T47D (cell line): Measurements from ENCODE around the gene ZNF644.
"Not testable (repeated sequence)": the region's sequence is repeated elsewhere in the genome, so short reads cannot be mapped to it uniquely, and the experiment has no call there.

Experiments used
- DNase-seq, 2 experiments: peaks; one replicate each; pipeline versions ENCODE4 v3.0.0 to v3.0.0-alpha.2; 2011 to 2012; ENCODE audit warnings: low read depth in 1 of 2, low spot score in 1 of 2
- JUND ChIP-seq: IDR thresholded peaks from 2 replicates; pipeline ENCODE4 v1.6.1; 2012; ENCODE audit warnings: low read depth
- in situ Hi-C: cut with HindIII; loops from 2 replicates; pipeline ENCODE4 v1.10.0; 2016; ENCODE audit warnings: low sequenced_read_pairs, low pct_unique_long_range_greater_than_20kb

The ZNF644 gene

DNA sequence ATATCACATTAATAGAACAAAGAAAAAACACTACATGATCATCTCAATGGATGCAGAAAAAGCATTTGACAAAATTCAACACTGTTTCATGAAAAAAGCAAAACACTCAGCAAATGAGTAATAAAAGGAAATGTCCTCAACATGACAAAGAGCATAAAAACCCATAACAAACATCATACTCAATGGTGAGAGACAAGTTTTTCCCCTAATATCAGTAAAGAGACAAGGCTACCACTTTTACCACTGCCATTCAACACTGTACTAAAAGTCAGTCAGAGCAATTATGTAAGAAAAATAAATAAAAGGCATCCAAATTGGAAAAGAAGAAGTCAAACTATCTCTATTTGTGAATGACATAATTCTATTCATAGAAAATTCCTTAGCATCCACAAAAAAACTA, 64.3 kb downstream of the ZNF644 start:
- no peak for TF ChIP-seq JUND
- in situ Hi-C loops = no loop called here
- DNase-seq = no peak

DNA sequence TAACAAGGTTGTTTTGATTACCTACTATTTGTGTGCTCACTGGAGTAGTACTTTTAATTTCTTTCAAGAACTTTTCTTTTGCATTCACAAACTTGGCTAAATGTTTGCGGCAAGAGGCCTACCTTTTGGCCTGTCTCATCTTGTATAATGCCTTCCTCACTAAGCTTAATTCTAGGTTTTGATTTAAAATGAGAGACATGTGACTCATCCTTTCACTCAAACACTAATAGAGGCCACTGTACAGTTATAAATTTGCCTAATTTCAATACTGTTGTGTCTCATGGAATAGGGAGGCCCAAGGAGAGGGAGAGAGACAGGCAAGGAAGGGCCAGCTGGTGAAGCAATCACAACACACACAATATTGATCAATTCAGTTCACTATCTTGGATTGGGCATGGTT, 66.1 kb downstream of the ZNF644 start:
- no peak for DNase-seq
- TF ChIP-seq JUND = no peak
- in situ Hi-C loops = no loop called here

DNA sequence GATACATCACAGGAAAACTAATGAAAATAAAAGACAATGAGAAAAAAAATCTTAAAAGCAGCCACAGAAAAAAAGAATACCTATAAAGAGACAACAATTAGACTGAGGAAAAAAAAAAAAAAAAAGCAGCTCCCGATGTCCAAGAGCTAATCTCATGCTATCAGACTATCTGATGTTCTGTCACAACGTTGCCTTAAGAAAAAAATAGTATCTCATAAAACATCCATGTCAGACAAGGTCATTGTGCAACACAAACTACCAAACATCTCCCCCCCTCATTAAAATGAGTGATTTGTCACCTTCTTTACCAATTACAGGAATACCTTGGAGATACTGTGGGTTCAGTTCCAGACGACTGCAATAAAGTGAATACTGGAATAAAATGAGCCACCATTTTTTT, 68.9 kb downstream of the ZNF644 start:
- in situ Hi-C loops = no loop called here
- DNase-seq = no peak
- no peak for TF ChIP-seq JUND

DNA sequence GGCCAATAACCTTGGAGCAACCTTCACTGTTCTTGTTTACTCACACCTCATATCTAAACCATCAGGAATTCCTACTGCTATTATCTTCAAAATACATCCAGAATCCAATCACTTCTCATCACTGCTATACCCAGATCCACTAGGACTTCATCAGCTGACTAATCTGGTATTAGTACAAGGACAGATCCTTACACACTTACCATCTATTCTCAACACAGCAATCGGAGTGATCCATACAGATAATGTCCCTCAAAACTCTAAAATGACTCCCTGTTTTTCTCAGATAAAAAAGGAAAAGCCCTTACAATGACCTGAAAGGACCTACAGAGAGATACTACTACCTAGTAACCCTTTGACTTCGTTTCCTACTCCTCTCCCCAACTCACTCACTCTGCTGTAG, 70.8 kb downstream of the ZNF644 start:
- in situ Hi-C loops = no loop called here
- no peak for DNase-seq
- TF ChIP-seq JUND = no peak

DNA sequence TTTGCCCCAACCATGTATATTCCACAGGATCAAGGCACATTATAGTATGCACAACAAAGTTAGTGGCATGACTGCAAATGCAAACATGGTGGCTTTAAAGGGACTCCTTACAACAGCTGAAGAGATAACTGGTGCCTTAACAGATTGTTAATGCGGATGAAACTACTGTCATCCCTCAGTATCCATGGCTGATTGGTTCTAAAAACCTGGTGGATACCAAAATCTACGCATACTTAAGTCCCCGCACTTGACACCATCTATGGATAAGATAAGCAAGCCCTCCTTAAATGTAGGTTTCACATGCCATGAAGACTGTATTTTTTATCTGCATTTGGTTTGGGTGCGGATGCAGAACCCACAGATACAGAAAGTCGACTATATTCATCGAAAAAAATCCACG, 73.5 kb downstream of the ZNF644 start:
- in situ Hi-C loops = no loop called here
- no peak for DNase-seq
- TF ChIP-seq JUND = no peak

DNA sequence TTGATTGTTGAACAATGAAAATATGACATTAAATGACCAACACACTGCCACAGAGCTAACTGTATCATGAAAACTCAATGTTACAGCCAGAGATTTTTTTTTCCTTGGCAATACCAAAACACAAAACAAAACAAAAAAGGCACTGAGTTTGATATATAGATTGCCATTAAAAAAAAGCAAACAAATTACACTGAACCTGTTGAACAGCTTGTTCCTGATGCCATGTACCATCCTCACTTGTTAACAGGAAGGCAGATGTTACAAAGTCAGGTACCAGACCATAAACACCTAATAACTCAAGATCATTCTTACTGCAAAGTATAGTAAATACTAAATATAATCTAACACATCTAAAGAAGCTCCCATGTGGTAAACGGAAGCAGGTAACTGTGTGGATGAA, 75.2 kb downstream of the ZNF644 start:
- in situ Hi-C loops = no loop called here
- TF ChIP-seq JUND = no peak
- DNase-seq = peak in 1 of 2 experiments; percentile 2

DNA sequence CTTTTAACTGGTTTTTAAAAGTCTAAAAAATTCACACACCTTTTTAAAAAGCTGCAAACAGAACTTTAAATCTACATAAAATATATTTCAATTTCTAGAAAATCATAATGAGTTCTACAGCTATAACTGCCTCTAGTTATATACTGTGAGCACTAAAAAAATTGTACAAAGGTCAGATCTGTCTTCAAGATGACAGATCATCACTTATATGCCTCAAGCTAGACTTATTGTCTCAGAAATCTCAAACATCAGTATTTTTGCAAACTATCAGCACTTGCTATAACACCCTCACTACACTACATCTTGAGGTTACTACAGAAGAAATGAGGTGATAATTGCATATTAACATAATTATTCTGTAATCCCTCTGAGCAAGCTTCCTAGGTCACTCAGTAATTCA, 76.5 kb downstream of the ZNF644 start:
- no peak for TF ChIP-seq JUND
- in situ Hi-C loops = no loop called here
- no peak for DNase-seq

DNA sequence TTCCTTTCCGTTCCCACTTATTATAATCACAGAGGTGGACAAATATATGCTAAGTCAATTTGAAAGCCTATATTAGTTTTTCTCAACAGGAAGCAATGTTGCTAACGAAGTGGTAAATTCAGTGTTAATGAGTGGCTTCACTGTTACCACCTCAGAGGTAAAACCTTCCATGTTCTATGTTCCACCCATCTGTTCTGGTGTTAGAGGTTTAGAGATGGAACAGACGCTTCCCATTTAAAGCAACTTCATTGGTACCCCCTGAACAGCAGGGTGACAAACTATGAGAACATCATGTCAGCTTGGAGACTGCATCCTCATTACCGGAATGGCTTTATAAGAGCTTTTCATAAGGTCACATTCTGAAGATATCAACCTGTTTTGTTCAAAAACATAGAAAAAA, 77.9 kb downstream of the ZNF644 start:
- DNase-seq = no peak
- in situ Hi-C loops = no loop called here

DNA sequence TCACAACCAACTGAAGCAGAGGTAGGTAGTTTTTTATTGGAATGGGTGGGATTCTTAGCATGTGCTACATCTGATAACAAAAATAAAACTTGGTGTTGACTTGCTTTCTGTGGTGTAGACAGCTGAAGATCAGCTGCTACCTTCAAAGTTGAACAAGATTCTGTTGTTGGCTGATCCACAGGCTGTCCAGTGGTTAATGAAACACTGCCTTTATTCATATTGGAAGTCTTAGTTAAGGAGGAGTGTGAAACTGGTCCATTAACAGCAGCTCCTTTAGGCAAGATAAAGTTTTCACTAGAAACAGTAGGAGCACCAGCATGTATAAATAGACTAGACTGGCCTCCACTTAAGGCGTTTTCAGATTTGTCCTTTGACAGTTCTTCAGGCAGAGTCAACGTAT, 81.1 kb downstream of the ZNF644 start:
- no peak for DNase-seq
- no peak for TF ChIP-seq JUND
- in situ Hi-C loops = no loop called here

More for the DNA sequence above, 77.9 kb downstream of the ZNF644 start:
- no peak for TF ChIP-seq JUND

DNA sequence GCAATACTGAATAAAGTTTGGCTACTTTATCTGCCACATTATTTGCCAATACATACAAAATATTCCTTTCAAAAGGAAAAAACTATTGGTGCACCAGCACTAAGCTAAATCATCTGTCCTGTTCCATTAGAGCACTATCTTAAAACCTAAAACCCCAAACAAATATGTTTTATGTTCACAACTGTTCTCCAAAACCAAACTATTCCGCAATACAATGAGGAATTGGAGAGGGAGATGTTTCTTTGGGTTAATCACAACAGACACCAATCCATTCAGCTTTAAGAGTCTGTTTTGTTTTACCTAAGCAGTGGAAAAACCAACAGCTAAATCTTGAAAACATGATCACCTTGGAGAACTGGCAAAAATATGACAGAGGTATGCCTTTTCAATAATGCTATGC, 85.1 kb downstream of the ZNF644 start:
- TF ChIP-seq JUND = no peak
- no peak for DNase-seq
- in situ Hi-C loops = no loop called here

DNA sequence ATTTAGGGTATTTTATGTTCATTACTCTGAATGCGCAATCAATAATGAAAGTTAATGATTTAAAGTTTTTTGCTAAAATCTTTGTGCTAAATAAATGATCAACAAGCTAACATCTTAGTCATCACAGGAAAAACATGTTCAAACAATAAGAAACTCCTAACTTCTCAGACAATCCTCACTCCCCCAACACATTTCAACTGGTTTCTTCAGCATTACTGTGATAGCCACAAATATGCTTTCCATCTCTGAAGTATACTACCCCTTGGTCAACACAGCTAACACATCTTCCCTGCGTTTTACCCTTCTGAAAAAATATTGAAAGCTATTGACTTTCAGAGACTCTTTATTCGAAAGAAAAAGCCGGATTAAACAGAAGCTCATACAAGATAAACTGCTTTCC, 85.8 kb downstream of the ZNF644 start:
- in situ Hi-C loops = no loop called here
- TF ChIP-seq JUND = no peak
- no peak for DNase-seq

DNA sequence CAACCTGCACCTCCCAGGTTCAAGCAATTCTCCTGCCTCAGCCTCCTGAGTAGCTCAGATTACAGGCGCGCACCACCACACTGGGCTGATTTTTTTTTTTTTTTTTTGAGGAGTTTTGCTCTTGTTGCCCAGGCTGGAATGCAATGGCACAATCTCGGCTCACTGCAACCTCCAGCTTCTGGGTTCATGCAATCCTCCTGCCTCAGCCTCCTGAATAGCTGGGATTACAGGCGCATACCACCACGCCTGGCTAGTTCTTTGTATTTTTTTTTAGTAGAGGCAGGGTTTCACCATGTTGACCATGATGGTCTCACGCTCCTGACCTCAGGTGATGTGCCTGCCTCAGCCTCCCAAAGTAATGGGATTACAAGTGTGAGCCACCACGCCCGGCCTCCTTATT, 93.6 kb downstream of the ZNF644 start:
- DNase-seq, in situ Hi-C loops: not testable (repeated sequence)

DNA sequence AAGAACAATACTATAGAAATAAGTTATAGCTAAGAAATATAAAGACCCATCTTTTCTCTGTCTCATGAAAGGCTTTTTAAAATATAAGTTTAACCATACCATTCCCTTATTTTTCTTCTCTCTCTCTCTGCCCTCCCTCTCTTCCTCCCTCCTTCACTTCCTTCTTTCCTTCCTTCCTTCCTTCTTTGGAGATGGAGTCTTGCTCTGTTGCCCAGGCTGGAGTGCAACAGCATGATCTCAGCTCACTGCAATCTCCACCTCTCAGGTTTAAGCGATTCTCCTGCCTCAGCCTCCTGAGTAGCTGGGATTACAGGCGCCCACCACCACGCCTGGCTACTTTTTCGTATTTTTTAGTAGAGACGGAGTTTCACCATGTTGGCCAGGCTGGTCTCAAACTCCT, 94.2 kb downstream of the ZNF644 start:
- in situ Hi-C loops, DNase-seq: not testable (repeated sequence)

DNA sequence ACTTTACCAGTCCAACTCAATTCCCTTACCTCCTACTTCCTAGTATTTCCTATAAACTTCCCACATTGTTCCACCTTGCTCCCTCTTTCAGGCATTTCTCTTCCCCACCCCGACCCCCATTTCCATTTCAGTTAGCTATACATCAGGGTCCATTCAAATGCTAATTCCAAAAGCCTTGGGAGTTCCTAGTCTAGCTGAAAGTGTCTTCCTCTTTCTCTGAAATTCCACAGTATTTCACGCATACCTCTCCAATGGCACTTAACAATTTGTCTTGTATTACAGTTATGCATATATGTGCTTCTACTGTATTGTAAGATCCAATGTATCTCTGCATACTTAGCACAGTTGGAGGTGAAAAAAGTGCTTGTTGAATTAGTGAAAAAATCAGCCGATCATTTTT, 94.9 kb downstream of the ZNF644 start:
- DNase-seq = no peak
- no peak for TF ChIP-seq JUND
- in situ Hi-C loops = no loop called here
